ENCODE measurements around the gene TBL1XR1.
A peak's percentile ranks its signal among the peaks of the same experiment; 100 is the strongest.

The TBL1XR1 gene

GRCh38 chr3:177139220-177139619 is 58.1 kb downstream of the TBL1XR1 start:
- peak; percentile 57 for DNase-seq

- DNase-seq, result no peak
Measured at GRCh38 chr3:177137774-177138705, 59.2 kb downstream of the TBL1XR1 start.

- no peak for DNase-seq
Measured at GRCh38 chr3:177136741-177137140, 60.5 kb downstream of the TBL1XR1 start.

GRCh38 chr3:177135841-177136492 is 61.3 kb downstream of the TBL1XR1 start:
- no peak for DNase-seq

GRCh38 chr3:177134816-177135210 is 62.5 kb downstream of the TBL1XR1 start:
- no peak for DNase-seq

- no peak for DNase-seq
Measured at GRCh38 chr3:177133860-177134815, 63.1 kb downstream of the TBL1XR1 start.

- no peak for DNase-seq
Measured at GRCh38 chr3:177131927-177132636, 65.2 kb downstream of the TBL1XR1 start.

- no peak for DNase-seq
Measured at GRCh38 chr3:177127008-177127407, 70.3 kb downstream of the TBL1XR1 start.

- DNase-seq, result no peak
Measured at GRCh38 chr3:177126015-177126773, 71.1 kb downstream of the TBL1XR1 start.

- DNase-seq, result no peak
Measured at GRCh38 chr3:177124882-177125281, 72.4 kb downstream of the TBL1XR1 start.

GRCh38 chr3:177123822-177124221 is 73.5 kb downstream of the TBL1XR1 start:
- DNase-seq, result no peak

GRCh38 chr3:177122183-177122856 is 75.0 kb downstream of the TBL1XR1 start:
- DNase-seq, result no peak

- DNase-seq, result peak; percentile 25
Measured at GRCh38 chr3:177119829-177120228, 77.5 kb downstream of the TBL1XR1 start.

GRCh38 chr3:177114253-177114652 is 83.0 kb downstream of the TBL1XR1 start:
- DNase-seq, result no peak

GRCh38 chr3:177111541-177111949 is 85.7 kb downstream of the TBL1XR1 start:
- DNase-seq, result no peak

- DNase-seq, result no peak
Measured at GRCh38 chr3:177110895-177111294, 86.4 kb downstream of the TBL1XR1 start.

GRCh38 chr3:177110386-177110785 is 86.9 kb downstream of the TBL1XR1 start:
- DNase-seq, result no peak

GRCh38 chr3:177109688-177110330 is 87.5 kb downstream of the TBL1XR1 start:
- DNase-seq, result peak; percentile 37

GRCh38 chr3:177108648-177109047 is 88.6 kb downstream of the TBL1XR1 start:
- DNase-seq, result no peak
